GM04503 (cell line): ENCODE data around the gene MEF2C.
"Not testable (repeated sequence)": the region's sequence is repeated elsewhere in the genome, so short reads cannot be mapped to it uniquely, and the experiment has no call there.

ENCODE experiments used
- DNase-seq: peaks from one replicate; pipeline ENCODE4 v3.0.0-alpha.2; 2012; ENCODE audit warnings: low read depth

Gene MEF2C

GRCh38 chr5:88883059-88883835 is at the start of gene MEF2C:
Gene MEF2C (minus strand): TSS chr5:88883184. CDS start chr5:88823788, 59,396 bp downstream.
- no peak for DNase-seq

- no peak for DNase-seq
Measured at GRCh38 chr5:88932541-88932940, 49.6 kb upstream of the MEF2C start.

DNA sequence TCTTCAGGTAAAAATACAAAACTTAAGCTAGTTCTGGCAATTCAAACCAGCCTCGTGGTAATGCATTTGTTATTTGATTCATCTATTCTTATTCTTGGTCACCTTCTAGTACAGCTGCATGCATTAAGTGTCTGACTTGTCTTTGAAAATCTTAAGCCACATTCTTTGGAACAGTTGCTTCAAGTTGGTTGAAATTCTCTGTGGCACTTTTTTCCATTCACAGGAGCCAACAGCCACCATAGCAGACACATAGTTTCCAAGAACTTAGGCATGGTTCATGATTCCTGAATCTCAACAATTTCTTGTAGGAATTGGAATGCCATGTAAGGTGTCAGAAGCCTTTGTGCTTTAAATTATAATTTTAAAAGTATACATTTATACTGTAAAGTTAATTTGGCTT is 47.4 kb upstream of the MEF2C start:
- no peak for DNase-seq

- no peak for DNase-seq
Measured at GRCh38 chr5:88929385-88929784, 46.4 kb upstream of the MEF2C start.

GRCh38 chr5:88926774-88927173 is 43.8 kb upstream of the MEF2C start:
- no peak for DNase-seq

GRCh38 chr5:88925692-88926490 is 42.9 kb upstream of the MEF2C start:
- DNase-seq = no peak

DNA sequence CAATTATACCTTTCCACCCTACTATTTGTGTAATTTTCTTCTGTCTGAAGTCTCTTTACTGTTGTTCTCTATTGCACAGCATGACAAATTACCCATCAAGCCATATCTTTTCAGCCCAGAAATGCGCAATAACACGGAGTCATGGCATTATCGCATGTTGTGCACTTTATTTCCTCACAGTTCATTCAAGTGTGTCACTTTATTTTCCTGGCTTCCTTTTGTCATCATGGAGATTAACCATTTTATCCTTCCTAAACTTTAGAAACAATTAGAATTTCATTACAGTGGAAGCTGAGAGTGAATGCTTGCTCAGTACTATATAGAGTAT is 41.3 kb upstream of the MEF2C start:
- no peak for DNase-seq

DNA sequence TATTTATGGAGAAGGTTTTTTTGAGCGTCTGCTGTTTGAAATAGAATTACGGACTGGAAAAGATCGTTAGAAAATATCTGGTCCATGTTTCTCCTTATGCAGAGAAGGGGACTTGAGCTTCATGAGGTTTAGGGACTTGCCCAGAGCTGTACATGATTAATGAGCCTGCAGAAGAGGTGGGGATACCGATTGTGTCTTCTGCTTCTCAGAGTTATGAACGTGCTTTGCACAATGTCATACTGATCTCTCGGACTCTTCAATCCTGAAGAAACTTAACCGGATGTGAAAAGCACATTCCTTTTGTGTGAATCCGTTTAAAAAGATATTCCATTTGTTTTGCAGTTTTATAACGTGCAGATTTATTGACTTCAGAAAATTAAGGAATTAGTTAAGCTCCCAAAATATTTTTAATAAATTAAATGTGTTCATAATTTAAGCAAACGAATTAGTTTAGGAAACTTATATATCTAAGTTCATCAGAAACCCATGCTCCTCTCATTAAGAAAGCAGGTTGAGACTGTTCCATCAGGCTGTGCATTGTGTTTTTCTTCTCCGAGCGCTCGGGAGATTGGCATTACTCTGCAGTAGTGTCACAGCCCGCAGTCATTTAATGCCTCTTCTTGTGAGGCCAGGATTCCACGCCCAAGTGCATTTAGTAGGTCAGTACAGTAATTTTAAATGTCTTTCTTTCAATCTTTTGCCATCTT is 40.8 kb upstream of the MEF2C start:
- no peak for DNase-seq

GRCh38 chr5:88912743-88913142 is 29.8 kb upstream of the MEF2C start:
- not testable (repeated sequence) for DNase-seq

- DNase-seq = not testable (repeated sequence)
Measured at GRCh38 chr5:88911059-88911572, 28.1 kb upstream of the MEF2C start.

- DNase-seq = not testable (repeated sequence)
Measured at GRCh38 chr5:88904478-88904877, 21.5 kb upstream of the MEF2C start.

GRCh38 chr5:88903966-88904365 is 21.0 kb upstream of the MEF2C start:
- not testable (repeated sequence) for DNase-seq

DNA sequence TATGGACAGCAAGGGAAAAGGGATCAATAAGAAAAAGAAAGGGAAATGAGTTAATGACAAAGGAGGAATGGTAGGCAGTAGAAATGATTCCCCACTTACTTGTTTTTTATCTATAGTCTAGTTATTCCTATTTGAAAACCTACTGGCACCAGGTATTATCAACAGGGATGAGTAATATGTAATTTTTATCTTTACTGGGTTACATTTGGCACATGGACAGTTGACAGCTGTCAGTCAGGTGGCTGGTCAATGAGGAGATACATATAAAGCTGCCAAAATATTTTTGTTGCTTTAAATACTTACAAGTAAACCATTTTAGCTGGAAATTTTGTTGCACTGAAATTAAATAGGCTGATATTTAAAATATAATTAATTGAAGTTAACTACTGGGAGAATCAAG is 18.1 kb upstream of the MEF2C start:
- DNase-seq = not testable (repeated sequence)

DNA sequence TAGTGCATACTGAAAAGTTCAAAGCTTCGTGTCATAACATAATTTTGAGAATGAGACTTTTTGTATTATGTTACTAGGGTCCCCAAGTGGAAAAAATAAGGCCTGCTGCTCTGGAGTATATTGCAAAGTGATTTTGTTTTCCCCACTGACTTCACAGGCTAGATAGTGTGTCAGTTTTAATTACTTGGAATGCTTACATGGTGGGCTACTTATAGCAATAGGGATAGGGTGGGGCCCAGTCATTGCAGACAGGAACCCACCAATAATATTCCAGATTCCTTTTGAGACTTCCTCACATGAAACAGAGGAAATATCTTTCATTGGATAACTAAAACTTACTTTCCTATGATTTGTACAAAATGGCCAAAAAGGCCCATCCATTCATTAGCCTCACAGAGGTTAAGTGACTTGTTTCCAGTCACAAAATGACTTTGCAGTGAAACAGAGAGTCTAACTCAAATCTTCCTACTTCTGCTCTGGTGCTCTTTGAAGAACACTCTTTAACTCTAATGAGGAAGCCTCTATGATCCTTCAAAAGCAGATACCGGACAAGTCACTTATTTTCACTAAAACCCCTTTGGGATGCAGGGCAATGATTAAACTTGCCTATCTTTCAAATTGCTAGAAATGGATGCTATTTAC is 16.2 kb upstream of the MEF2C start:
- no peak for DNase-seq

- DNase-seq = no peak
Measured at GRCh38 chr5:88897748-88898147, 14.8 kb upstream of the MEF2C start.

DNA sequence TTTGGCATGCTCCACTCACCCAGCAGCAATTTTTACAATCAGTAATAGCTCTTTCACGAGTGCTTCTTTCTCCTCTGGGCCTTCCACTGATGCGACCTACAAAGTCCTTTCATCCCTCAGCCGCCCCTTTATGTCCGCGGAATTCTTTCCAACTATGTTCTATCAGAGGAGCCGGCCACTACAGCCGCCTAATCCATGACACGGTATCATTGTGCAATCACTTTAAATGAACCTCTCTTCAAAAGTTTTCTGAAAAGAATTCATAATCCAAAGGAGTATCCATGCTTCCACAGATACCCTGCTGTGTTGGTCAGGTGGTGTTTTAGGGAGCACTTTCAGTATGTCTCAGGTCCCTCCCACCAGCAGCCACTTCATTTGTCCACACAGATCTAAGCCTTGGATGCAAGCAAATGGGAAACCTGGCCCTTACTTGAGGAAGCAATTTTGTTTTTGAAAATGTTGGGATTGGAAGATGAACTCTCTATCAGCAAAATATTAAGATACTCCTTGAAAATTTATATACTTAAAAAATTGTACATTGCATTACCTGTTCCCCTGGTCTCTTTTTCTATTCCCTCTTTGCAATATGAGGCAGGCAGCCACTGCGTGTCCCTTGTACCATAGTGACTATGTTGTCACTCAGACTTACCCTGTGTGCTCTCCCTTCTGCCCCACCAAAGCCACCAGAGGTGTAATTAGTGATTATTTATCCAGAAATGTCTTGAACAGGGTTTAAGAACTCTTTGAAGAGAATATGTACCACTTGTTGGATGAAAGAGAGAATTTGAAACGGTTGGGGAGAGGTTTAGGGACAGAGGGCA is 12.9 kb upstream of the MEF2C start:
- no peak for DNase-seq

GRCh38 chr5:88892669-88893068 is 9.7 kb upstream of the MEF2C start:
- no peak for DNase-seq

DNA sequence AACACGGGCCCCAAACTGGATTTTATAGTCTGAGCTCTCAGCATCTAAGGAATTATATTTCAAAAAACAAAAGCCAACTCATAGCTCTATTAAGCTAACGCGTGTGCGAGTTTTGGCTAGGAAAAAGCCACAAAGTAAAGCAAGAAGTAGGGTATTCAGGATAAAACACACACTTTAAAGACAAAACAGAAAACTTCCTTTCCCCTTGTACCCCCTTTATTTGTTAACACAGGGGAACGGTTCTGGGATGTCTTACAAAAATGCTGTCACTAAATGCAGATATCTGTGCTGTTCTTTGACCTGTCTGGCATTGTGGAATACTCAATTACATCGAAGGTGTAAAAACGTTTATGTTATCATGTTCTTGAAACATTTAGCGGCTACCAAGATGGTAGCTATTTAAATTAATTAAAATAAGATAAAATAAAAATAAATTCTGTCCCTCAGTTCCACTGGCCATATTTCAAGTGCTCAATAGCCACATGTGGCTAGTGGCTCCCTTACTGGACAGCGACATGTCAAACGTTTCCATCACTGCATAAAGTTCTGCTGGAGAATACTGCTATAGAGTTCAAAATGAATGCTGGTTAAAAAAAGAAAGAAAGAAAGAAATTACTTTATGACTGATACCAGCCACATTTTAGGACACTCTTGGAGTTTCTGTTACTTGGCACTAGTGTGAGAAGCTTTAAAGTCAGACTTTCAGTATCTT is 7.2 kb upstream of the MEF2C start:
- no peak for DNase-seq

- DNase-seq = no peak
Measured at GRCh38 chr5:88889189-88890069, 6.4 kb upstream of the MEF2C start.

- no peak for DNase-seq
Measured at GRCh38 chr5:88888848-88889188, 5.8 kb upstream of the MEF2C start.
